HFFc6 (cell line): ENCODE measurements around the gene MAP1B. TPM values are rescaled to one million over a fixed set of nuclear protein-coding genes. Genes with fewer than 3 reads are reported as not detected.

Experiments
- DNase-seq: peaks from one replicate; pipeline ENCODE4 v3.0.0-alpha.2; 2018
- H3K27ac Mint-ChIP-seq: 2 replicates; pipeline ENCODE4 v1.8.0; 2020; ENCODE audit warnings: mild to moderate bottlenecking, mixed read lengths
- H3K27me3 Mint-ChIP-seq: 2 replicates; pipeline ENCODE4 v1.8.0; 2021; ENCODE audit warnings: mild to moderate bottlenecking, moderate library complexity, mixed read lengths; ENCODE audit not compliant: insufficient read depth
- H3K36me3 Mint-ChIP-seq: 2 replicates; pipeline ENCODE4 v1.8.0; 2021; ENCODE audit warnings: low read depth, mixed read lengths
- H3K4me1 Mint-ChIP-seq: 2 replicates; pipeline ENCODE4 v1.8.0; 2020; ENCODE audit warnings: low read depth, mixed read lengths
- H3K4me3 Mint-ChIP-seq: 2 replicates; pipeline ENCODE4 v1.8.0; 2020; ENCODE audit warnings: mild to moderate bottlenecking, moderate library complexity, mixed read lengths
- H3K9me3 Mint-ChIP-seq: 2 replicates; pipeline ENCODE4 v1.8.0; 2020; ENCODE audit warnings: mild to moderate bottlenecking, mixed read lengths
- CTCF ChIP-seq: fragments of 200-600 bp; sonication (generic); IDR thresholded peaks from 2 replicates; pipeline ENCODE4 v1.5.0; 2021; ENCODE audit warnings: antibody characterized with exemption, mild to moderate bottlenecking
- total RNA-seq, 6 experiments: library from RNA; stranded (reverse); fragmentation: NEBNext Ultra II Directional; extraction: Animal tissue kit (Norgen Biotek cat#: 25700); gene quantifications; 2 replicates in 1 of 6; 3 replicates in 5 of 6; pipeline ENCODE4 v1.2.3, GENCODE V29; 2021

Gene MAP1B
- total RNA-seq, 6 experiments from 2014 or later: 164 to 272 (median 235) TPM

GRCh38 chr5:72222521-72222920 lies 115.2 kb downstream of the MAP1B start:
- H3K4me1 Mint-ChIP-seq: peaks cover 13% of the 10 kb centered on the region
- no peak for DNase-seq
- peaks cover 75% of the 10 kb centered on the region for H3K36me3 Mint-ChIP-seq
- H3K27ac Mint-ChIP-seq: no peak overlapping the region
- no peak for TF ChIP-seq CTCF
- no peak overlapping the region for H3K4me3 Mint-ChIP-seq
- no peaks in the 10 kb centered on the region for H3K9me3 Mint-ChIP-seq
- H3K27me3 Mint-ChIP-seq: no peaks in the 10 kb centered on the region; the same call in 1 of the 2 replicates

- TF ChIP-seq CTCF: no peak
- Mint-ChIP-seq H3K27ac (no peak overlapping the region), H3K27me3 (no peaks in the 10 kb centered on the region; the same call in 1 of the 2 replicates), H3K4me1 (peaks cover 13% of the 10 kb centered on the region), H3K9me3 (no peaks in the 10 kb centered on the region), H3K4me3 (no peak overlapping the region), H3K36me3 (peaks cover 74% of the 10 kb centered on the region)
- DNase-seq: no peak
Measured at GRCh38 chr5:72223371-72223770, 116.1 kb downstream of the MAP1B start.

GRCh38 chr5:72224946-72225463 lies 117.7 kb downstream of the MAP1B start:
- Mint-ChIP-seq H3K27ac (peak overlapping the region; percentile 72), H3K9me3 (no peaks in the 10 kb centered on the region), H3K36me3 (peaks cover 58% of the 10 kb centered on the region), H3K27me3 (no peaks in the 10 kb centered on the region; the same call in 1 of the 2 replicates), H3K4me3 (no peak overlapping the region), H3K4me1 (peaks cover 13% of the 10 kb centered on the region)
- DNase-seq: peak; percentile 67
- no peak for TF ChIP-seq CTCF

- peaks cover 65% of the 10 kb centered on the region for H3K36me3 Mint-ChIP-seq
- peaks cover 16% of the 10 kb centered on the region for H3K4me1 Mint-ChIP-seq
- TF ChIP-seq CTCF: no peak
- DNase-seq: no peak
- no peaks in the 10 kb centered on the region for H3K9me3 Mint-ChIP-seq
- H3K27ac Mint-ChIP-seq: peak overlapping the region; percentile 72
- no peaks in the 10 kb centered on the region; the same call in 1 of the 2 replicates for H3K27me3 Mint-ChIP-seq
- no peak overlapping the region for H3K4me3 Mint-ChIP-seq
Measured at GRCh38 chr5:72225741-72226140, 118.5 kb downstream of the MAP1B start.

GRCh38 chr5:72226950-72227349 lies 119.7 kb downstream of the MAP1B start:
- Mint-ChIP-seq H3K4me3 (no peak overlapping the region), H3K27me3 (no peaks in the 10 kb centered on the region; the same call in 1 of the 2 replicates), H3K27ac (no peak overlapping the region), H3K9me3 (no peaks in the 10 kb centered on the region), H3K36me3 (peaks cover 64% of the 10 kb centered on the region), H3K4me1 (peaks cover 19% of the 10 kb centered on the region)
- DNase-seq: no peak
- no peak for TF ChIP-seq CTCF
